Transverse colon (tissue), 3 donors: Measurements from ENCODE around the gene GGT1.
"Not testable (repeated sequence)": the region's sequence is repeated elsewhere in the genome, so short reads cannot be mapped to it uniquely, and the experiment has no call there.

Source experiments
- POLR2A ChIP-seq: fragments of 450-650 bp; IDR thresholded peaks from one replicate; pipeline ENCODE4 v1.6.1; 2016; ENCODE audit warnings: antibody characterized with exemption, mild to moderate bottlenecking, moderate library complexity
- TF ChIP-seq, protein P1 (sequence below), 5 experiments: fragments of 200-600 bp in 3 of 5; fragments of 450-650 bp in 2 of 5; sonication (generic) in 3 of 5; IDR thresholded peaks; 1 replicate in 2 of 5; 2 replicates in 3 of 5; pipeline ENCODE4 v1.5.1; 2016 to 2017; ENCODE audit warnings: antibody characterized with exemption in 5 of 5, inconsistent platforms in 3 of 5, mild to moderate bottlenecking in 2 of 5, moderate library complexity in 1 of 5

DNA sequence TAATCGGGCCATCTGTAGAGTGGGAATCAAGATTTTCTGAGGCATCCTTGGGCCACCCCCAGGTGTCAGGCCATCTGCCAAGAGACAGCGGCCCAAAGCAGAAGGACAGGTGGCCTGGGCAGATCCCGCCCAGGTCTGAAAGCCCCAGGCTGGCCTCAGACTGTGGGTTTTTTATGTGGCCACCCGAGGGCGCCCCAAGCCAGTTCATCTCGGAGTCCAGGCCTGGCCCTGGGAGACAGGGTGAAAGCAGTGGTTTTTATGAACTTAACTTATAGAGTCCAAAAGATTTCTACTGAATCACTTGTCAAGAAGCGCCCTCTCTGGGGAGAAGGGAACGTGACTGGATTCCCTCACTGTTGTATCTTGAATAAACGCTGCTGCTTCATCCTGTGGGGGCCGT lies 47.9 kb downstream of the GGT1 start:
- TF ChIP-seq, protein P1, sequence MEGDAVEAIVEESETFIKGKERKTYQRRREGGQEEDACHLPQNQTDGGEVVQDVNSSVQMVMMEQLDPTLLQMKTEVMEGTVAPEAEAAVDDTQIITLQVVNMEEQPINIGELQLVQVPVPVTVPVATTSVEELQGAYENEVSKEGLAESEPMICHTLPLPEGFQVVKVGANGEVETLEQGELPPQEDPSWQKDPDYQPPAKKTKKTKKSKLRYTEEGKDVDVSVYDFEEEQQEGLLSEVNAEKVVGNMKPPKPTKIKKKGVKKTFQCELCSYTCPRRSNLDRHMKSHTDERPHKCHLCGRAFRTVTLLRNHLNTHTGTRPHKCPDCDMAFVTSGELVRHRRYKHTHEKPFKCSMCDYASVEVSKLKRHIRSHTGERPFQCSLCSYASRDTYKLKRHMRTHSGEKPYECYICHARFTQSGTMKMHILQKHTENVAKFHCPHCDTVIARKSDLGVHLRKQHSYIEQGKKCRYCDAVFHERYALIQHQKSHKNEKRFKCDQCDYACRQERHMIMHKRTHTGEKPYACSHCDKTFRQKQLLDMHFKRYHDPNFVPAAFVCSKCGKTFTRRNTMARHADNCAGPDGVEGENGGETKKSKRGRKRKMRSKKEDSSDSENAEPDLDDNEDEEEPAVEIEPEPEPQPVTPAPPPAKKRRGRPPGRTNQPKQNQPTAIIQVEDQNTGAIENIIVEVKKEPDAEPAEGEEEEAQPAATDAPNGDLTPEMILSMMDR (IDR thresholded peaks at IDR 0.05): peak in 4 of 5 experiments; percentile 9 to 30 (median 19)
- TF ChIP-seq POLR2A: not testable (repeated sequence)
